Subcutaneous abdominal adipose tissue (tissue), 5 donors: Measurements from ENCODE around the gene VDAC2.
"Not testable (repeated sequence)": the region's sequence is repeated elsewhere in the genome, so short reads cannot be mapped to it uniquely, and the experiment has no call there.

Experiments
- H3K27ac ChIP-seq: one replicate; pipeline ENCODE4 v1.7.0; 2013; ENCODE audit warnings: low read depth, mild to moderate bottlenecking, inconsistent platforms, low read length, moderate library complexity
- H3K27me3 ChIP-seq, 5 donors: one replicate each; pipeline ENCODE4 v1.7.0; 2013; ENCODE audit warnings: low read length in 5 of 5, inconsistent platforms in 1 of 5; ENCODE audit not compliant: control insufficient read depth in 5 of 5, insufficient read depth in 4 of 5
- H3K36me3 ChIP-seq, 5 donors: one replicate each; pipeline ENCODE4 v1.7.0; 2013; ENCODE audit warnings: low read length in 5 of 5; ENCODE audit not compliant: control insufficient read depth in 5 of 5, insufficient read depth in 5 of 5
- H3K4me1 ChIP-seq, 5 donors: one replicate each; pipeline ENCODE4 v1.7.0; 2013; ENCODE audit warnings: low read length in 5 of 5, mild to moderate bottlenecking in 3 of 5, moderate library complexity in 1 of 5; ENCODE audit not compliant: control insufficient read depth in 5 of 5, insufficient read depth in 5 of 5
- H3K4me3 ChIP-seq, 5 donors: one replicate each; pipeline ENCODE4 v1.7.0; 2013; ENCODE audit warnings: low read length in 5 of 5, low read depth in 1 of 5
- H3K9ac ChIP-seq, 5 donors: one replicate each; pipeline ENCODE4 v1.7.0; 2013; ENCODE audit warnings: low read length in 5 of 5, mild to moderate bottlenecking in 4 of 5, moderate library complexity in 3 of 5
- H3K9me3 ChIP-seq, 5 donors: one replicate each; pipeline ENCODE4 v1.7.0; 2013; ENCODE audit warnings: low read length in 5 of 5; ENCODE audit not compliant: control insufficient read depth in 5 of 5
- donor health status: healthy.
- donor health status: healthy.
- donor health status: healthy.
- donor health status: healthy.
- donor health status: healthy.

Gene VDAC2

DNA sequence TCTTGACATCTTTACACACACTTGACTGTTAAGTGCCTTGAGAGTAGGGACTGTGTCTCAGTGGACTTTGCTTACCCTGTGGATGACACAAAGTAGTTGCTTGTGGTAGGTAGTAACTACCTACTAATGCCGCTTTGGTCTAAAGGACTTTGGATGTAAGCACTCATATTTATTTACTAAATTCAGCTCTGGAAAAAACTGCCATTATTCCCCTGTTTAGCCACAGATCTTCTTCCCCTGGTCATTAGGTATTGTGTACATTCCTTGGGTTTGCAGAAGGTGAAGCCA lies 2.8 kb upstream of the VDAC2 start:
- H3K4me1 ChIP-seq: peaks cover 9 to 35% (median 25%) of the 10 kb centered on the region in 5 donors
- no peaks in the 10 kb centered on the region for H3K9me3 ChIP-seq
- H3K36me3 ChIP-seq: peaks cover 0 to 5% (median 3%) of the 10 kb centered on the region in 5 donors
- no peak overlapping the region for H3K9ac ChIP-seq
- no peak overlapping the region for H3K27ac ChIP-seq
- H3K27me3 ChIP-seq: no peaks in the 10 kb centered on the region
- H3K4me3 ChIP-seq: no peak overlapping the region

DNA sequence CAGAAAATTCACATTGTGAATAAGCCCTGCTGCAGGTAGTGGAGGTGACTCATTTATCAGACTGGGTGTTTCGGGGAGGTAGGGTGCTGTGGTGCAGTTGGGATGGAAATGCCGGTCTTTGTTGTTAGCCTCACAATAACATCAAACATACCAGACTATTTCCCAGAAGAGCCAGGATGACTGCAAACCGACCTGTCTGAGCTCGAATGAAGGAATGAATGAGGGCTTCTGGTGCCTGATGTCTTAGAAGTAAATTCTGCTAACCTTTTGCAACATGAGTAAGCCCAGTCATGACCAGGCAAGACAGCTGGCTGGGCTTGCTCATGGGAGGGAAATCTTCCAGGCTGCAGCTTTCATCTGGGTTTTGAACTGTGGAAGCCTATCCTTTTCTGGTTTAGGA lies 2.4 kb upstream of the VDAC2 start:
- H3K4me3 ChIP-seq: no peak overlapping the region
- H3K27ac ChIP-seq: no peak overlapping the region
- H3K9me3 ChIP-seq: no peaks in the 10 kb centered on the region
- peaks cover 0 to 9% (median 7%) of the 10 kb centered on the region in 5 donors for H3K36me3 ChIP-seq
- H3K4me1 ChIP-seq: peaks cover 7 to 32% (median 21%) of the 10 kb centered on the region in 5 donors
- H3K27me3 ChIP-seq: no peaks in the 10 kb centered on the region
- no peak overlapping the region for H3K9ac ChIP-seq

DNA sequence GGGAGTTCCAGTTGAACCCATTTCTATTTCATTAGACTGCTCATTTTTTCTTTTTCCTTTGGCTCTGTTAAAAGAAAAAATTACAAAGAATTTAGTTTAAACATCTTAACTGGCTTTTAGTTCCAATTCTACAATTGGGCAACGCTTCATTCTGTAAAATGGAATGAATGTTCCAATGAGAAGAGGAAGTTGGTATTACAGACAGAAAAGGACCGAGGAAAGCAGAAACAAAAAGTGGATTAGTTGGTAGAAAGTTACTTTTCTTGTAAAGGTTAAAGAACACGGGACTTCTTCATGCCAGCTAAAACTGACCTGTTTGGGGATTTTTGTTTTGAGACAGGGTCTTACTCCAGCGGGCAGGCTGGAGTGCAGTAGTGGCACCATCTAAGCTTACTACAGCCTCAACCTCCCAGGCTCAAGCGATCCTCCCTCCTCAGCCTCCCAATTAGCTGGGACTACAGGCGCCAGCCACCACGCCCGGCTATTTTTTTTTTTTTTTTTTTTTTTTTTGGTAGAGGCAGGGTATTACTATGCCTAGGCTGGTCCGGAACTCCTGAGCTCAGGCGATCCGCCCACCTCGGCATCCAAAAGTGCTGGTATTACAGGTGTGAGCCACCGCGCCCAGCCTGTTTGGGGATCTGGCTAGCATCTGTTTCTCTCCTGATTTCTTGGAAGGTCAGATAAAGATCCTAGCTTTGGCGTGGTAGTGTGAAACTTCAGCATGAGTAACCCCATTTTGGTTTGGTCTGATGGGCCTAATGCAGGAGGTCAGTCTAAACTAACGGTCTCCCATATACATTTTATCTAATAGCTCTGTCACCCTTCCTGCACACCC lies 1.3 kb upstream of the VDAC2 start:
- peaks cover 6 to 17% (median 13%) of the 10 kb centered on the region in 5 donors for H3K36me3 ChIP-seq
- peaks cover 7 to 31% (median 21%) of the 10 kb centered on the region in 5 donors for H3K4me1 ChIP-seq

DNA sequence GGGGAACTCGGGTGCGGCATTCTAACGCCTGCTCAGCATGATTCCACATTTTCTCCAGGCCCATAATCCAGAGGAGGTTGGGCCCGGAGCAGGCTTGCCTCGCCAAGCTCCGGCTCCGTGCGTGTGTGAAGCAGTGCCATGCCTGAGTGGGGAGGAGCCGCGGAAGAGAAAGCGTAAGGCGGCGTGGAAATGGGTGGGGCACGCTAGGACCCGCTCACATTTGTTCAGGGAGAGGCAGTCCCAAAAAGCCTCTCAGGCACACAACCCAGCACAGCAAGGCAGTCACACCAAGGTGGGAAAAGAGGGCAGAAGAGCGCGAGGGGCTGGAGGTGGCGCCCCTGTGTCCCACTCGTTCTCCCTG lies 695 bp upstream of the VDAC2 start:
- H3K27me3 ChIP-seq: no peaks in the 10 kb centered on the region
- H3K36me3 ChIP-seq: peaks cover 6 to 23% (median 18%) of the 10 kb centered on the region in 5 donors
- H3K27ac ChIP-seq: peak overlapping the region; percentile 99
- peak overlapping the region; percentile 89 to 99 (median 99) for H3K9ac ChIP-seq
- H3K9me3 ChIP-seq: no peaks in the 10 kb centered on the region
- peak overlapping the region; percentile 88 to 97 (median 94) for H3K4me3 ChIP-seq
- peaks cover 7 to 31% (median 21%) of the 10 kb centered on the region in 5 donors for H3K4me1 ChIP-seq

More for the DNA sequence above, 1.3 kb upstream of the VDAC2 start:
- peak overlapping the region; percentile 89 to 99 (median 99) for H3K9ac ChIP-seq
- H3K27ac ChIP-seq: peak overlapping the region; percentile 99
- peak overlapping the region; percentile 88 to 97 (median 94) for H3K4me3 ChIP-seq
- no peaks in the 10 kb centered on the region for H3K9me3 ChIP-seq
- H3K27me3 ChIP-seq: no peaks in the 10 kb centered on the region

DNA sequence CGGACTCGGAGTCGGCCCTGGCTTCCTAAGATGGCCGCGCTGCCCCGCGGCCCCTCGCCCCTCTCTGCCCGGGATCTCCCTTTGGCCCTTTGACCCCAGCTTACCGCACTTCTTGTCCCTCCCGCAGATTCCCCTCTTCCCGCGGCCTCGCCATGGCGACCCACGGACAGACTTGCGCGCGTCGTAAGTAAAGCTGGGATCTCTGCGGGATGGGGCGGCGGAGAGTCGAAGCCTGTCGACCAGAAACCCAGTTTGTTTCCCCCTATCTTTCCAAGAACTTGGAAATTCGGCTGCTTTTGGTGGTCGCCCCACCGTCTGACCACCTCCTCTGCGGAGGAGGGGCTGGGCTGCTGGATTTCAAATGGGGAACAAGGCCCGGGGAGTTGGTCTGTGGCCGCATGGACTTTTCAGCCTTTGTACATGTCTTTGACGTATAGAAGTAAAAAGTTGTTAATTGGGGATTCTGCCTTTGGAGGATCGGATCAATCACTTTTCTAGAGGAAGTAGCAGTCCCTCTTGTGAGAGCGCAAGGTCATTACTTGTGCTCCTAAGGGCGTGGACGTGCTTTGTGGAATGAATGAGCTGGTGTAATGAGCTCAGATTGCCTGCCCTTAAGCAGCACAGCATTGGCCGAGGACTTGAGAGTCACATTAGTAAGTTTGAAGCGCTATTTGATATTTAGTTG lies 553 bp downstream of the VDAC2 start:
- Histone ChIP-seq H3K27ac (peak overlapping the region; percentile 99), H3K4me1 (peaks cover 7 to 35% (median 21%) of the 10 kb centered on the region in 5 donors), H3K9me3 (no peaks in the 10 kb centered on the region), H3K36me3 (peaks cover 9 to 33% (median 19%) of the 10 kb centered on the region in 5 donors), H3K9ac (peak overlapping the region; percentile 90 to 99 (median 99)), H3K4me3 (peak overlapping the region; percentile 88 to 97 (median 94)), H3K27me3 (no peaks in the 10 kb centered on the region)

DNA sequence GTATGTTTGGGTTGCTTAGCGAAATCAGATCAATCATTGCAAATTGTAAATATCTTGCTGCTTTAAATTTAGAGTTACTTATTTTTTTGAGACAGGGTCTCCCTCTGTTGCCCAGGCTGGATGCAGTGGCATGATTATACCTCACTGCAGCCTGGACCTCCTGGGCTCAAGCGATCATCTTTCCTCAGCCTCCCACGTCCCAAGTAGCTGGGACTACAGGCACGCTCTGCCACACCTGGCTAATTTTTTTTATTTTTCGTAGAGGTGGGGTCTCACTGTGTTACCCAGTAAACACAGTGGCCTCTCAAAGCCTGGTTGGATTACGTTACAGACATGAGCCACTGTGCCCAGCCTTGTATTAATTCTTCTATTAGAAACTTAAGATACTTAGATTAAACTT lies 1.7 kb downstream of the VDAC2 start:
- peak overlapping the region in 3 of 5 donors; percentile 98 to 99 (median 99) for H3K9ac ChIP-seq
- H3K27me3 ChIP-seq: no peaks in the 10 kb centered on the region
- peak overlapping the region; percentile 99 for H3K27ac ChIP-seq
- H3K9me3 ChIP-seq: no peaks in the 10 kb centered on the region
- H3K4me1 ChIP-seq: peaks cover 7 to 40% (median 28%) of the 10 kb centered on the region in 5 donors
- H3K4me3 ChIP-seq: peak overlapping the region in 2 of 5 donors; percentile 88 to 97
- H3K36me3 ChIP-seq: peaks cover 12 to 45% (median 30%) of the 10 kb centered on the region in 5 donors

DNA sequence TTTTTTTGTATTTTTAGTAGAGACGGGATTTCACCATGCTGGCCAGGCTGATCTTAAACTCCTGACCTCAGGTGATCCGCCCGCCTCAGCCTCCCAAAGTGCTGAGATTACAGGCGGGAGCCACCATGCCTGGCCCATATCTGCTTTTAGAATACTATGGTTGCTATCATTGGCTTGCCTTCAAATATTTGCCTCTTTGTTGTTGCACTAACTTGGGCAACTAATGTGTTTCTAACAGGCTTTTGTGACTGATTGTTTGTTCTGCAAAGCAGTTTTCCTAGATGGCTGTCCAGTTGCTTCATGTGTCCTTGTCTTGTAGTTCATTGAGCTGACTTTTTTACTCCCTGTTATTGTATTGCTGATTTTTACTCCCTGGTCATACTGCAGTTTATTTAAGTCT lies 9.7 kb downstream of the VDAC2 start:
- Histone ChIP-seq H3K4me3 (no peak overlapping the region), H3K9ac (no peak overlapping the region), H3K4me1 (peaks cover 3 to 33% (median 21%) of the 10 kb centered on the region in 5 donors), H3K27me3 (no peaks in the 10 kb centered on the region), H3K27ac (no peak overlapping the region), H3K36me3 (peaks cover 37 to 86% (median 76%) of the 10 kb centered on the region in 5 donors), H3K9me3 (no peaks in the 10 kb centered on the region)

DNA sequence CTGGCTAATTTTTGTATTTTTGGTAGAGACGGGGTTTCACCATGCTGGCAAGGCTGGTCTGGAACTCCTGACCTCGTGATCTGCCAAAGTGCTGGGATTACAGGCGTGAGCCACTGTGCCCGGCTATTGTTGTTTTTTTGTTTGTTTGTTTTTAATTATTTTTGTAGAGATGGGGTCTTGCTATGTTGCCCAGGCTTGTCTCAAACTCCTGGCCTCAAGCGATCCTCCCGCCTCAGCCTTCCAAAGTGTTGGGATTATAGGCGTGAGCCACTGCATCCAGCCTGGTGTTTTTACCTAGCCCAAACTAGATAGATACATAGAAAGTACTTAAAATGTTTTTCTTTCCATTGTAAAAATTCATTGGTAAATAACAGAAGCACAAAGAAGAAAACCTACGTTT lies 10.9 kb downstream of the VDAC2 start:
- H3K4me1 ChIP-seq: peaks cover 7 to 38% (median 28%) of the 10 kb centered on the region in 5 donors

DNA sequence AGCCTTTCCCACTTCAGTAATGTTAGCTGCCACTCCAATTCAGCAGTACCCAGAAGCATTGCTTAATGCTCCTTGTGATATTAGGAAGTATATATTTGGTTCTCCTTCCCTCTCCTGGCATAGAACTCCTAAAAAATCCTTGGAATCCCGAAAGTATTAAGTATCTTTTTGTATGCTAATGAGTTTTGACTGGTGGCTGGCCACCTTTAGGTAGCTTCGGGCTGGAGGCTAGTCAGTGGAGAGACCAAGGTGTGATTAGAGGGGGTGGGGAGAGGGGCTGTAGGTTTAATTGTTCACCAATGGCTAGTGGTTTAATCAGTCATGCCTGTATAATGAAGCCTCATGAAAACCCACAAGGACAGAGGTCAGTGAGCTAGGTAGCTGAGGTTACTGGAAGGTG lies 12.9 kb downstream of the VDAC2 start:
- Histone ChIP-seq H3K4me1 (peaks cover 7 to 45% (median 34%) of the 10 kb centered on the region in 5 donors), H3K9ac (peak overlapping the region in 2 of 5 donors; percentile 13), H3K36me3 (peaks cover 31 to 78% (median 58%) of the 10 kb centered on the region in 5 donors), H3K27me3 (no peaks in the 10 kb centered on the region), H3K9me3 (no peaks in the 10 kb centered on the region), H3K4me3 (no peak overlapping the region), H3K27ac (peak overlapping the region; percentile 84)

More for the DNA sequence above, 10.9 kb downstream of the VDAC2 start:
- H3K9me3 ChIP-seq, H3K9ac ChIP-seq, H3K27ac ChIP-seq, H3K27me3 ChIP-seq, H3K4me3 ChIP-seq: not testable (repeated sequence)
- peaks cover 31 to 87% (median 74%) of the 10 kb centered on the region in 5 donors for H3K36me3 ChIP-seq

DNA sequence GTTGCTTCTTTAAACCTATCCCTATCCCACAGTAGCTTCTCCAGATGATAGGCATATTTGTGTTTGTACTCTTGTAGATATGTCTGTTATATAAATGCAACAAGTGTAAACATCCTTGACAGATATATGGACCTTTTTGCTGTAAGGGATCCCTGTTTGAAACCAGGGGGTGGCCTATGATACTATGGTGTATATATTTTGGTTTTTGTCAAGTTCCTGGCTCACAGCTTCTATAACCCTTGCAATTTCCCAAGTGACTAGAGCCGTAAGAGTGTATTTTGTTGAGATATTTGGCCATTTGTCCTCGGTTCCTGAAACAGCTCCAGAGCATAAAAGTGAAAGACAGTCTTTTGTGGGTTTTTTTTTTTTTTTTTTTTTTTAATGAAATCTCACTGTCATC lies 15.5 kb downstream of the VDAC2 start:
- no peak overlapping the region for H3K4me3 ChIP-seq
- H3K9ac ChIP-seq: peak overlapping the region in 3 of 5 donors; percentile 2 to 21 (median 4)
- peak overlapping the region; percentile 84 for H3K27ac ChIP-seq
- H3K27me3 ChIP-seq: no peaks in the 10 kb centered on the region
- H3K36me3 ChIP-seq: peaks cover 32 to 76% (median 48%) of the 10 kb centered on the region in 5 donors
- H3K4me1 ChIP-seq: peaks cover 7 to 50% (median 36%) of the 10 kb centered on the region in 5 donors
- no peaks in the 10 kb centered on the region for H3K9me3 ChIP-seq
